ENCODE results near the gene PTPRU.

Gene PTPRU

GRCh38 chr1:29247571-29248273 is 11.4 kb downstream of the PTPRU start:
- DNase-seq: no peak

- DNase-seq: no peak
Measured at GRCh38 chr1:29248409-29248808, 12.1 kb downstream of the PTPRU start.

- no peak for DNase-seq
Measured at GRCh38 chr1:29249170-29249691, 12.9 kb downstream of the PTPRU start.

GRCh38 chr1:29249951-29250581 is 13.7 kb downstream of the PTPRU start:
- DNase-seq: no peak

GRCh38 chr1:29251164-29252124 is 15.1 kb downstream of the PTPRU start:
- no peak for DNase-seq

- no peak for DNase-seq
Measured at GRCh38 chr1:29253180-29253579, 16.9 kb downstream of the PTPRU start.

- no peak for DNase-seq
Measured at GRCh38 chr1:29254346-29254745, 18.0 kb downstream of the PTPRU start.

GRCh38 chr1:29255134-29255666 is 18.9 kb downstream of the PTPRU start:
- no peak for DNase-seq

GRCh38 chr1:29256394-29256793 is 20.1 kb downstream of the PTPRU start:
- DNase-seq: no peak

GRCh38 chr1:29256979-29257804 is 20.9 kb downstream of the PTPRU start:
- DNase-seq: no peak

- DNase-seq: no peak
Measured at GRCh38 chr1:29258189-29258975, 22.1 kb downstream of the PTPRU start.

- DNase-seq: no peak
Measured at GRCh38 chr1:29258976-29259801, 22.9 kb downstream of the PTPRU start.

GRCh38 chr1:29259802-29260441 is 23.6 kb downstream of the PTPRU start:
- no peak for DNase-seq

- no peak for DNase-seq
Measured at GRCh38 chr1:29260531-29260930, 24.2 kb downstream of the PTPRU start.

- no peak for DNase-seq
Measured at GRCh38 chr1:29264773-29265389, 28.6 kb downstream of the PTPRU start.

- no peak for DNase-seq
Measured at GRCh38 chr1:29266912-29267311, 30.6 kb downstream of the PTPRU start.

GRCh38 chr1:29267321-29268070 is 31.2 kb downstream of the PTPRU start:
- no peak for DNase-seq

GRCh38 chr1:29269382-29269781 is 33.1 kb downstream of the PTPRU start:
- no peak for DNase-seq

Measured in NCI-H510A (cell line).